ENCODE data around the gene DIP2B.
A peak's percentile ranks its signal among the peaks of the same experiment; 100 is the strongest.
"Not testable (repeated sequence)": the region's sequence is repeated elsewhere in the genome, so short reads cannot be mapped to it uniquely, and the experiment has no call there.

Gene DIP2B

DNA sequence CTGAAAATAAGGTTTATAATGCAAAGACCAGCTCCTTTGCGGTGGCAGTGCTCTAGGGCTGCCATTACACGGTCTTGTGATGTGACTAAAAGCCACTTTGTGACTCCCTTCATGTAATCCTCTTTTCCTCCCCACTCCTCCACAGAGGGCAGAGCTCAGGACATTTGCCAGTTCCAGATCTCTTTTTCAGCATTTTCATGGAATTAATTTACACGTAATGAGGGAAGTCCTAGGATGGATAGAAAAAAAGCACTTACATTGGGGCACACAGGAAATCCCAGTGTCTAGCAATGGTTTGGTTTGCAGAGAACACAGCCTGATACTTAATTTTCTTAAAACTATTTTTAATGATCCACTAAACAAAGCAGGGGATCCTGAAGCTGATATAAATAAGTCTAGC lies 241.6 kb downstream of the DIP2B start:
- no peak for DNase-seq

- DNase-seq: no peak
Measured at GRCh38 chr12:50747817-50748216, 243.0 kb downstream of the DIP2B start.

DNA sequence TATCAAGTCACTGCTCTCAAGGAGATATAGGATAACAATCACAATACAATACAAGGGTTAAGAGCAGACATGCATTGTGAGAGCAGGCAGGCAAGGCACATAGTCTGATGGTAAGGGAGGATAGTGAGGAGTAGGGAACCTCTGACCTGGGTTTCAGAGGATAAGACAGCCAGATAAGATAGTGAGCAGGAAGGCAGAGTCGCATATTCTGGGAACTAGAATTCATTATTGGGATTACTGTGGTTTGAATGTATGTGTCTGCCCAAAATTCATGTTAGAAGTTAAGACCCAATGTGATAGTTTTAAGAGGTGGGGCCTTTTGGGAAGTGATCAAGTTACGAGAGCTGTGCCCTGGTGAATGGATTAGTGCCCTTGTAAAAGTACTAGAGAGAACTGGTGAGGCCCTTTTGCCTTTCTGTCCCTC lies 244.7 kb downstream of the DIP2B start:
- no peak for DNase-seq

- DNase-seq: no peak
Measured at GRCh38 chr12:50750366-50750765, 245.6 kb downstream of the DIP2B start.

DNA sequence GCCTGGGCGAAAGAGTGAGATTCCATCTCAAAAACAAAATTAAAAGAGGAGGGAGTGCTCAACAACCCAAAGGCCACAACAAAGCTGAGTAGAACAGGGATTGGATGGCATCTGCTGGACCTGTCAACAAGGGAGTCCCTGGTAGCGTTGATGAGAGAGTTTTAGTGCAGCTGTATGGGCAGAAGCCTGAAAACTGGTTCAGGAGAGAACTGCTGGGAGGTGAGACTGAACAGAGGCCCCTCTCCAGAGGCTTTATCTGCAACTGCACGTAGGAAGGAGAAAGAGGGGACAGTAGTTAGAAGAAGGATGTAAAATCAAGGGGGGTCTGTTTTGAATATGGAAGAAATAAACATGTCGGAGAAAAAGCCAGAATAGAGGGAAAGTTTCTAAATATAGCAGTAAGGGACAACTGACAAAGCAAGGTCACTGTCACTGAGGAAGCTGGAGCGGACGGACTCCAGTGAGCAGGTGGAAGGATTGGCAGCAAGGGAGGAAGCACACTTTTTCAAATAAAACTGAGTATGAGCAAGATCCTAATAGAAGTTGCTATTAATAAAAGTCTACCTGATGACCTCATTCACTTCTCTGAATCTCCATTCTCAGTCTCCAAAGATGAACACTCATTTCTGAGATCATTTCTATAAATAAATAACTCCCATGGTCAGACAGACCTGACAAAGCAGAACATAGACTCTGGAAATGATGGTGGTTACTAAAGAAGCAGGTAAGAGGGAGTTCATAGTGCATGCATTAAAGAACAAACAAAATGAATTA lies 247.3 kb downstream of the DIP2B start:
- no peak for DNase-seq

DNA sequence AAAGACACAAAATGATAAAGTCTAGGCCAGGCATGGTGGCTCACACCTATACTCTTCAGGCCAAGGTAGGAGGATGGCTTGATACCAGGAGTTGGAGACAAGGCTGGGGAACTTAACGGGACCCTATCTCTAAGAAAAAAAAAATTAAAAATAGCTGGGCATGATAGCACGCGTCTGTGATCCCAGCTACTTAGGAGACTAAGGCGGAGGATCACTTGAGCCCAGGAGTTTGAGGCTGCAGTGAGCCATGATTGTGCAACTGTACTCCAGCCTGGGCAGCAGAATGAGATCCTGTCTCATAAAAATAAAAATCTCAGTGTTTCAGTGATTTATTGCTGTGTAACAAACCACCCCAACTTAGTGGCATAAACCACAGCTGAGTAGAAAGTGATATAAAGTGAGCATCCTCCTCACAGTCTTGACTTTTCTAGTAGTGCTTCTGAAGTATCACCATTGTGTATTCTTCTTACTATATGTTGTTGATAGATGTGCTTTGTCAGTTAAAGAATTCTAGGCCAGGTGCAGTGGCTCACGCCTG lies 248.5 kb downstream of the DIP2B start:
- no peak for DNase-seq

- DNase-seq: peak; percentile 88
Measured at GRCh38 chr12:50763639-50764285, 259.0 kb downstream of the DIP2B start, which contains the start of gene ATF1. ATF1 (plus strand) TSS chr12:50764101; CDS start chr12:50780146, 16,045 bp downstream.

DNA sequence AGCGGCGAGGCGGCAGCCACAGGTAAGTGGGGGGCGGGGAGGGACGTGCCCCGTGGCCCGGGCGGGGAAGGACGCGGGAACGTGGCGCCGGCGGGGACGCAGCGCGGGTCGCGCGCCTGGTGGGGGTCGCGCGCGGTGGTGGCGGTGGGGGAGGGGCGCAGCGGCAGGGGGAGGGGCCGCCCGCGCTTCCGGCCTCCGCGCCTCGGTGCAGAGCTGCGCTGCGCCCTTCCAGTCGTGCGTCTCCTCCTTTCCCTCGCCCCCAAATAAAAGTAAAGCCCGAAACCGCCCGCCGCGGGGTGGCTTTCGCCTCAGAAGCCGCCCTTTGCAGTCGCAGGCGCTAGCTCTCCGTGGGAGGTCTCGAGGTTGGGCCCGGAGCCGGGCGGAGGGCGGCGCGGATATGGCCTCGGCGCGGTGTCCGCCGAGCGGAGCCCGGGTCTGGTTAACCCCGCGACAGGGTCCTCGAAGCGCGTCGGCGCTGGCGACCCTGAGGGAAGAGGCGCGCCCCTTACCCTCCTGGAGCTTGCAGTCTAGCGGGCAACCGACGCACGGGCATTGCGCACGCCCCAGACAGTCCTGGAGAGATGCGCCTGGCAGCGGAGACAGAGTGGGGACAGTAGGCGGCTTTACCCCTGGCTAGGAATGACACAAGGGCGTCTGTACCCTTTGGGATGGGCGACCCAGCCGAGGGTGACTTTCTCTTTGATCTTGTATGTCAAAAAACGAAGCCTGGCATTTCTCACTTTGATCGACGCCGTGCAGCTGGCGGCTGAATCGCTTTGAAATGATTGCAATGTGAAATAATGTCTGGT lies 259.7 kb downstream of the DIP2B start:
- peak; percentile 78 for DNase-seq

DNA sequence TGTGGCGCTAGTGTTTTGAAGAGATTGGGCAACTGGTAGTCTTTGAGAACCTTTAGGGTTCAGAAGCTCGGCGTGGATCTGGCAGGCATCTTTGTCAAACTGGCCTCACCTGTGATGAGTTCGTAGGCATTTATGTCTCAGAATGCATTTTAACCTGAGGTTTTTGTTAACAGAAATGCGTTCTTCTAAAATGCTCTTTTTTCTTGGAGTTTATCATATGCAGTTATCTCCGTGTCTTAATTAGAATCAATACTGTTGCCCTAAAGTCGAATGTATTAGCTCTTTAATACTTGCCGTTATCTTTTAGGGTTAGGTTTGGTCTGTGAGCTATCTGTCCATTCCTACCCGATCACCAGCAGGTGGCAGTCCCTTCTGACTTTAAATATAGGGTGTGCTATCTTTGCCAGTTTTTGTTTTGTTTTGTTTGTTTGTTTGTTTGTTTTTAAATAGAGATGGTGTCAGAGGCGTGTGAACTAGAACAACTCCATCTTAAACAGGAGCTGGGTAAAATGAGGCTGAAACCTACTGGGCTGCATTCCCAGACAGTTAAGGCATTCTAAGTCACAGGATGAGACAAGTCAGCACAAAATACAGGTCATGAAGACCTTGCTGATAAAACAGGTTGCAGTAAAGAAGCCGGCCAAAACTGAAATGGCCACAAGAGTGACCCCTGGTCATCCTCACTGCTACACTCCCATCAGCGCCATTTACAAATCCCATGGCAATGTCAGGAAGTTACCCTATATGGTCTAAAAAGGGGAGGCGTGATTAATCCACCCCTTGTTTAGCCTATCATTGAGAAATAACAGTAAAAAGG lies 260.5 kb downstream of the DIP2B start:
- DNase-seq: peak; percentile 23

GRCh38 chr12:50768391-50768790 lies 263.6 kb downstream of the DIP2B start:
- no peak for DNase-seq

DNA sequence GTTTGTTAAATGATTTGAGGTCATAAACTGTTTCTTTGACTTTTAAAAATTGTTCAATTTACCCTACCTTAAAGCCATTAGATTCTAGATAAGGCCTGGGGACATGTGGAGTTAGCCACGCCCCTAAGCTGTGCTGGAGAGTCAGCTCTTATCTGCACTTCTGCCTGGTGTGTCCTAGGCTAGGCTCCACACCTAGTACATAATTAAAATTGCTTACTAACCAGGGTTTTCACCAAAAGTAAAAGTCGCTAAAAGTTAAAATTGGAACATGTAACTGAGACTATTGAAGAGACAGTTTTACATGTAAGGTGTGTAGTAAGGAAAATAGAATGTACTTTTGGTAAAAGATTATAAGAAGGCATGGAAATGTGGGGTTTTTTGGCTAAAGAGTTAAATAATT lies 264.0 kb downstream of the DIP2B start:
- DNase-seq: not testable (repeated sequence)

GRCh38 chr12:50771409-50771808 lies 266.6 kb downstream of the DIP2B start:
- no peak for DNase-seq

DNA sequence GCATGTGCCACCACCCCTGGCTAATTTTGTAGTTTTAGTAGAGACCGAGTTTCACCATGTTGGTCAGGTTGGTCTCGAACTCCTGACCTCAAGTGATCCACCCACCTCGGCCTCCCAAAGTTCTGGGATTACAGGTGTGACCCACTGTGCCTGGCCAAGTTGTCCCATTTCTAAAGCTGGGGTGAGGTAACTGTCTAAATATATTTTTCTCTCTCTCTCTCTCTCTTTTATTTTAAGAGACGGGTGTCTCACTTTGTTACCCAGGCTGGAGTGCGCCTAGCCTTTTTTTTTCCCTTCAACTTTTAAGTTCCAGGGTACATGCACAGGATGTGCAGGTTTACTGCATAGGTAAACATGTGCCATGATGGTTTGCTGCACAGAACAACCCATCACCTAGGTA lies 267.7 kb downstream of the DIP2B start:
- no peak for DNase-seq

DNA sequence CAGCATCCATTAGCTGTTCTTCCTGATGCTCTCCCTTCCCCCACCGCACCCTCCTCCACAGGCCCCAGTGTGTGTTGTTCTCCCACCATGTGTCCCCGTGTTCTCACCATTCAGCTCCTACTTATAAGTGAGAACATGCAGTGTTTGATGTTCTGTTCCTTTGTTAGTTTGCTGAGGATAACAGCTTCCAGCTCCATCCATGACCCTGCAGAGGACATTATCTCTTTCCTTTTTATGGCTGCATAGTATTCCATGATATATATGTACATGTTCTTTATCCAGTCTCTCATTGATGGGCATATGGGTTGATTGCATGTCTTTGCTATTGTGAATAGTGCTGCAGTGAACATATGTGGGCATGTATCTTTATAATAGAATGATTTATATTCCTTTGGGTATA lies 268.1 kb downstream of the DIP2B start:
- DNase-seq: no peak

- no peak for DNase-seq
Measured at GRCh38 chr12:50775251-50775650, 270.5 kb downstream of the DIP2B start.

DNA sequence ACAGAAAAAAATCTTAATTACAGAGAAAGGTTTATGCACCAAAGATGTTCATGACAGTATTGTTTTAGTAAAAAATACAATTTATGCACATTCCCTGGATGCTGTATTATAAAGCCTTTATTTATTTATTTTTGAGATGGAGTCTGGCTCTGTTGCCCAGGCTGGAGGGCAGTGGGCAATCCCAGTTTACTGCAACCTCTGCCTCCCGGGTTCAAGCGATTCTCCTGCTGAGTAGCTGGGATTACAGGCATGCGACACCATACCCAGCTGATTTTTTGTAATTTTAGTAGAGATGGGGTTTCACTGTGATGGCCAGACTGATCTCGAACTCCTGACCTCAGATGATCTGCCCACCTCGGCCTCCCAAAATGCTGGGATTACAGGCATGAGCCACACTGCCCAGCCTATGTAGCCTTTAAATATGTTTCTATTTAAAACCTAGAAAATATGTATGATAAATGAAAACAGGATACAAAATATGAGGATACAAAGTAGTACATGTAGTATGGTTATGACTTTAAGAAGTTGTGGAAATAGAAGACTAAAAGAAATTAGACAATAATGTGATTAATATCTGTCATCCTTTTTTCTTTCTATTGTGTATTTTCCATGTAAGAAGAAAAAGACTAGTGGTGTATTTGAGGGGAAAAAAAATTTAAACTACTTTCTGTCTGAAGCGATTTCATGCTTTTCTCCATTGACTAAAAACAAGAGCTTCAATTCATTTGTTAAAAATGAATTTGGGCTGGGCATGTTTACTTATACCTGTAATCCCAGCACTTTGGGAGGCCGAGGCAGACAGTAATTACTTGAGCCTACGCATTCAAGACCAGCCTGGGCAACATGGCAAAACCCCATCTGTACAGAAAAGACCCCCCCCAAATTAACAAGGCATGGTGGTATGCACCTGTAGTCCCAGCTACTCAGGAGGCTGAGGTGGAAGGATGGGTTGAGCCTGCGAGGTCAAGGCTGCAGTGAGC lies 272.3 kb downstream of the DIP2B start:
- DNase-seq: no peak

GRCh38 chr12:50778663-50779590 lies 274.1 kb downstream of the DIP2B start:
- no peak for DNase-seq

DNA sequence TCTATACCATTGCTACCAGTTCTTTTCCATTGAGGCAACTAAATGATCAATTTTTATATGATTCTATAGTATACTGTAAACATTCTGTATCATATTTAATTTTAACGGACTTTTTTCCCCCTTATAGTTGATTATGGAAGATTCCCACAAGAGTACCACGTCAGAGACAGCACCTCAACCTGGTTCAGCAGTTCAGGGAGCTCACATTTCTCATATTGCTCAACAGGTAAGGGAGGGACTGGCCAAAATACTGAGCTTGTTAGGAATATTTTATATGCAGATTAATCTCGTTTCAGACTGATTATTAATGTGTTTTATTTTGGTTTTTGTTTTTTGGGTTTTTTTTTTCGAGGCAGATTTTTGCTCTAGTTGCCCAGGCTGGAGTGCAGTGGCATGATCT lies 275.2 kb downstream of the DIP2B start:
- DNase-seq: no peak

- DNase-seq: no peak
Measured at GRCh38 chr12:50784501-50784900, 279.7 kb downstream of the DIP2B start.

DNA sequence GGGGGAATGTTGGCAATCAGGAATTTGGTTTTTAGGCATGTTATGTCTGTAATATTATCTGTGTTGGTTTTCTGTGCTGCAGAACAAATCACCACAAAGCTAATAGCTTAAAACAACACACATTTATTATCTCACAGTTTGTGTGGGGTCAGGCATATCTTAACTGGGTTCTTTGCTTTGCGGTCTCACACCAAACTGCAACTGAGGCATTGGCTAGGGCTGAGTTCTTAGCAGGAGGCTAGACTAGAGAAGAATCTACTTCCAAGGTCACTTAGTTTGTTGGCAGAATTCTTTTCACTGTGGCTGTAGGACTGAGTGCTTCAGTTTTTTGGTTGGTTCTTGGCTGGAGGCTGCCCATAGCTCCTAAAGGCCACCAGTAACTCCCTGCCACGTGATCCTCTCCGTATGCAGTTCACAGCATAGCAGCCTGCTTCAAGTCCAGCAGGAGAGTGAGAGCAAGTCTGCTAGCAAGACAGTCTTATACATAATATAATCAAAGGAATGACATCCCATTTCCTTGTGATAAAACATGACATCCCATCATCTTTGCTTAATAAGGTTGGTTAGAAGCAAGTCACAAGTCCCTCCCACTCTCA lies 280.7 kb downstream of the DIP2B start:
- no peak for DNase-seq
